Muscle layer of duodenum (tissue), 2 donors: ENCODE results near the gene AAK1.

ENCODE experiments used
- H3K27ac ChIP-seq: one replicate; pipeline ENCODE4 v1.7.0; 2013; ENCODE audit warnings: mild to moderate bottlenecking, low read length
- H3K27me3 ChIP-seq: one replicate; pipeline ENCODE4 v1.7.0; 2013; ENCODE audit warnings: low read depth, mild to moderate bottlenecking, control low read depth, low read length
- H3K36me3 ChIP-seq, 2 donors: one replicate each; pipeline ENCODE4 v1.7.0; 2013; ENCODE audit warnings: low read length in 2 of 2, control low read depth in 1 of 2, mild to moderate bottlenecking in 1 of 2; ENCODE audit not compliant: insufficient read depth in 2 of 2, control insufficient read depth in 1 of 2
- H3K4me1 ChIP-seq, 2 donors: one replicate each; pipeline ENCODE4 v1.7.0; 2013; ENCODE audit warnings: low read length in 2 of 2, mild to moderate bottlenecking in 2 of 2, control low read depth in 1 of 2, moderate library complexity in 1 of 2; ENCODE audit not compliant: insufficient read depth in 2 of 2, control insufficient read depth in 1 of 2
- H3K4me3 ChIP-seq, 2 donors: one replicate each; pipeline ENCODE4 v1.7.0; 2013; ENCODE audit warnings: low read length in 2 of 2, low read depth in 1 of 2, mild to moderate bottlenecking in 1 of 2
- H3K9me3 ChIP-seq, 2 donors: one replicate each; pipeline ENCODE4 v1.7.0; 2013; ENCODE audit warnings: low read length in 2 of 2, control low read depth in 1 of 2, mild to moderate bottlenecking in 1 of 2; ENCODE audit not compliant: control insufficient read depth in 1 of 2
- donor health status: healthy.

AAK1 gene

GRCh38 chr2:69465513-69466456 lies 177.8 kb downstream of the AAK1 start:
- Histone ChIP-seq H3K27me3 (no peaks in the 10 kb centered on the region), H3K4me3 (no peak overlapping the region), H3K27ac (peak overlapping the region; percentile 14), H3K36me3 (peaks cover 0 to 8% of the 10 kb centered on the region in 2 donors), H3K9me3 (no peaks in the 10 kb centered on the region), H3K4me1 (no peaks in the 10 kb centered on the region)

- no peaks in the 10 kb centered on the region for H3K27me3 ChIP-seq
- H3K27ac ChIP-seq = no peak overlapping the region
- no peaks in the 10 kb centered on the region for H3K4me1 ChIP-seq
- H3K4me3 ChIP-seq = no peak overlapping the region
- H3K9me3 ChIP-seq = no peaks in the 10 kb centered on the region
- H3K36me3 ChIP-seq = peaks cover 0 to 8% of the 10 kb centered on the region in 2 donors
Measured at GRCh38 chr2:69464575-69464974, 179.0 kb downstream of the AAK1 start.

GRCh38 chr2:69462780-69463179 lies 180.8 kb downstream of the AAK1 start:
- Histone ChIP-seq H3K9me3 (no peaks in the 10 kb centered on the region), H3K27ac (no peak overlapping the region), H3K4me3 (no peak overlapping the region), H3K27me3 (no peaks in the 10 kb centered on the region), H3K36me3 (peaks cover 0 to 8% of the 10 kb centered on the region in 2 donors), H3K4me1 (no peaks in the 10 kb centered on the region)

- Histone ChIP-seq H3K36me3 (peaks cover 0 to 8% of the 10 kb centered on the region in 2 donors), H3K4me3 (no peak overlapping the region), H3K27me3 (no peaks in the 10 kb centered on the region), H3K4me1 (no peaks in the 10 kb centered on the region), H3K27ac (no peak overlapping the region), H3K9me3 (no peaks in the 10 kb centered on the region)
Measured at GRCh38 chr2:69461404-69461803, 182.1 kb downstream of the AAK1 start.

- H3K4me3 ChIP-seq = no peak overlapping the region
- H3K36me3 ChIP-seq = no peaks in the 10 kb centered on the region
- no peaks in the 10 kb centered on the region for H3K9me3 ChIP-seq
- H3K27me3 ChIP-seq = no peaks in the 10 kb centered on the region
- no peak overlapping the region for H3K27ac ChIP-seq
- H3K4me1 ChIP-seq = no peaks in the 10 kb centered on the region
Measured at GRCh38 chr2:69459936-69460335, 183.6 kb downstream of the AAK1 start.

DNA sequence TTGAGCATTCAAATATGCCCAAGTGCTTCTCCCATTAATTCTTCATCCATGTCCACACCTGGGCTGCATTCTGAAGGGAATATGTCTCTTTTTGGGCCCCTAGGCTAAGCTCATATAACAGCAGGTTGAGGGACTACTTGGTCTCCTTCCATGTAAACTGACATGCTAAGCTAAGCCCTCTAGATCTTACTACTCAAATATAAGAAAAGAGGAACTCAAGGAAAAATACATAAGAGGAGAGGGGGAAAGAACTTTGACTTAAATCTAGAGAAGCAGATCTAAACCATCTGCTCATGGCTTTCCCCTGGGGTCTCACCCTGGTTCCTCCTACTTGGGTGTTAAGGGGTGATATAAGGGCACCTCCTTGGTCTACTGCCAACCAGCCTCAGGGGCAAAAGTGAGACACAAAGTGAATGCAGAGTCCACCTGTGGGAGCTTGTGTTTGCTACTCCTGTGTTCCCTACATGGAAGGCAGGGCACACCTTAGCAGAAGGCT lies 186.5 kb downstream of the AAK1 start:
- Histone ChIP-seq H3K4me1 (no peaks in the 10 kb centered on the region), H3K27me3 (no peaks in the 10 kb centered on the region), H3K9me3 (no peaks in the 10 kb centered on the region), H3K4me3 (no peak overlapping the region), H3K27ac (no peak overlapping the region), H3K36me3 (no peaks in the 10 kb centered on the region)

DNA sequence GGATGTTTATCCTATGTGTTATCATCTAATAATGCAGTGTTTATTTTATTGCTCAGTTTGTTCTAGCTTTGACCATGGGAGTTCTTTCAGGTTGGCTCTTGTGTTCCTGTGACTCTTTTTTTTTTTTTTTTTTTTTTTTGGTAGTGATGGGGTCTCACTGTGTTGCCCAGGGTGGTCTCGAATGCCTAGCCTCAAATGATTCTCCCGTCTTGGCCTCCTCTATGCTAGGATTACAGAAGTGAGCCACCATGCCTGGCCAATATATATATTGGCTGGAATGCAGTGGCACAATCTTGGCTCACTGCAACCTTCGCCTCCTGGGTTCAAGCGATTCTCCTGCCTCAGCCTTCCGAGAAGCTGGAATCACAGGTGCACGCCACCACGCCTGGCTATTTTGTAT lies 187.4 kb downstream of the AAK1 start:
- H3K27me3 ChIP-seq = no peaks in the 10 kb centered on the region
- H3K4me1 ChIP-seq = no peaks in the 10 kb centered on the region
- H3K36me3 ChIP-seq = no peaks in the 10 kb centered on the region
- no peak overlapping the region for H3K4me3 ChIP-seq
- no peak overlapping the region for H3K27ac ChIP-seq
- no peaks in the 10 kb centered on the region for H3K9me3 ChIP-seq

DNA sequence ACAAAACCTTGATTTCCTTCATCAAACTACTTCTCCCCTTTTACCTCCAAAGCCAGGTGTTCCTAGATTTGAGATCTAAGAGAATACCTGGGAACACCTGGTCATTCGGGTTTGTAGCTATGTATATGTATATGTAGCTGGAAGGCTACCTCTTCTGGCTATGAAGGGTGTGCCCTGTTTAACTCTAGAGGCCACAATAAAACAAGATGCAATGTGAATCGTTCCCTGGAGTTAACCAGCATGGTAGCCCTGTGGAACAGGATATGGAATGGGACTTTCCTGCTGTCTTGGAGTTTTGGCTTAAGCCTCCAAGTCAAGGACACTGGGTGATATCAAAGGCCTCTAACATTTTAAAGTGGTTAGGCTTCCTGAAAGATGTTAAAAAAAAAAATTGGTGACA lies 188.6 kb downstream of the AAK1 start:
- H3K27me3 ChIP-seq = no peaks in the 10 kb centered on the region
- H3K27ac ChIP-seq = no peak overlapping the region
- no peaks in the 10 kb centered on the region for H3K4me1 ChIP-seq

DNA sequence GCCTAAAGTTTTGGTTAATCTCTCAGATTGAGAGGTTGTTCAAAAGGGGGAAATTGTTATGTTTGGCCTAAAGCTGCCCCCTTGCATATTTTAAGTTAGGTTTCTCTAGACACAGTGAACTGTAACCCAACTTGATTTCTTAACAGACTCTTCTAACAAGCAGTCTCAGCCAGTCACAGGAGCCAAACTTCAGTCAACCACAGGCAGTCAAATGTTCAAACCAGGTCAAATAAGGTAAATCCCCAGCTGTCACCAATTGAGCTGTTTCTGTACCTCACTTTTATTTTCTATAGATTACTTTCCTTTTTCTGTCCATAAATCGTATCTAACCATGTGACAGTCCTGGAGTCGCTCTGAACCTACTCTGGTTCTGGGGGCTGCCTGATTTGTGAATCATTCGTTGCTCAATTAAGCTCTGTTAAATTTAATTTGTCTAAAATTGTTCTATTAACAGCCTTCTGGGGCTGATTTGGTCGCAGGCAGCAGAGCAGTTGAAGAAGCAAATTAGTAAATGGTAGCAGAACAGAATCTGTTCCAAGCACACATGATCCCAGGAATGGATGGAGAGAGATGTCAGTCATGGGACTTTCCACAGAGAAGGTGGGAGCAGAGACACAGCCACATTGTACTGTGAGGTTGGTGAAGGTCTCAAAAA lies 189.9 kb downstream of the AAK1 start:
- Histone ChIP-seq H3K4me1 (no peaks in the 10 kb centered on the region), H3K27me3 (no peaks in the 10 kb centered on the region), H3K9me3 (no peaks in the 10 kb centered on the region), H3K36me3 (no peaks in the 10 kb centered on the region), H3K4me3 (no peak overlapping the region), H3K27ac (no peak overlapping the region)

More for the DNA sequence above, 188.6 kb downstream of the AAK1 start:
- Histone ChIP-seq H3K36me3 (no peaks in the 10 kb centered on the region), H3K9me3 (no peaks in the 10 kb centered on the region), H3K4me3 (no peak overlapping the region)

DNA sequence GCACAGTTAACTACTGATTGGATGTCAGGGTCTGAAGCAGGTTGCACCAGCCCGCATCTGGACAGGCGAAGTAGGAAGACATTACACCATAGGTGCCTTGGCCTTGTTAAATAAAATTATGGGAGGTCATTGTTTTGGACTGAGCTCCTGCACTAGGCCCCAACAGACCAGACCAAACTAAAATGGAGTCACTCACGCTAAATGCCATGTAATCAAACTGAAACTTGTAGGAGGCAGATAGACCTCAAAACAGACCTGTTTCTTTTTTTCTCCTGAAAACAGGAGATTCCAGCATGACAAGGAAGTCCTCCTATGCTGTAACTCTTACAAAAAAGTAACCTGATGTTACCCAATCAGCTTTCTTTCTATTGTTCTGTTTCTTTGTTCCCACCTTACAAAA lies 190.9 kb downstream of the AAK1 start:
- Histone ChIP-seq H3K36me3 (no peaks in the 10 kb centered on the region), H3K4me3 (no peak overlapping the region), H3K4me1 (no peaks in the 10 kb centered on the region), H3K9me3 (no peaks in the 10 kb centered on the region), H3K27ac (no peak overlapping the region), H3K27me3 (no peaks in the 10 kb centered on the region)

DNA sequence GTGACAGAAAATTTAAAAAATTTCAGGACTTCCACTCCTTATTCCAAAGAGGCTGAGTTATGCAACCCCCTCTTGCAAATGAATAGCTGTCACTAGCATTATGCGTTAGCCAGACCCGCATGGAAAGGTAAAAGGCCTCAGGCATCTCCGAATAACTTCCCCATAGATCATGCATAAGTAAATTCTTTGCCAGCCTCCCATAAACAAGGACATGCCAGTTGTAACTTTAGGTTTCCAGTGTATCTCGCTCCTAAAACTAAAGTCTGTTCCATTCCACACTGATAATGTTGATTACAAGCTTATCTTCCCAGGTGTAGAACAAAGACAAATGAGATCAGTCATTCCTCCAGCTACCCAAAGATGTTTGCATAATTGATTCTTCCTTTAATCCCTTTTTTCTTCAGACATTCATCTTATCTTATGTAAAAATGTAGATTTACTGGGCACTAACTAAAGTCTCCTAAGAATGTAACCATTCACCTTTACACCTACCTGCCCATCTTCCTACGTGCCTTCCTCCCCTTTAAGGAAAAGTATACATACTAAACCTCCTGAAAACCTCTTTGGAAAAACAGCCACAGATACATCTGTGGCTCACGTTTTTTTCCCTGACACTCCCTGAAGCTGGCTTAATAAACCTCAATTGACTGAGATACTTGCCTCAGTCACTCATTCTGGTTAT lies 192.7 kb downstream of the AAK1 start:
- no peak overlapping the region for H3K27ac ChIP-seq

More for the DNA sequence above, 192.7 kb downstream of the AAK1 start:
- H3K4me3 ChIP-seq = no peak overlapping the region
- no peaks in the 10 kb centered on the region for H3K4me1 ChIP-seq
- no peaks in the 10 kb centered on the region for H3K36me3 ChIP-seq
- H3K27me3 ChIP-seq = no peaks in the 10 kb centered on the region
- H3K9me3 ChIP-seq = no peaks in the 10 kb centered on the region
